GM10266 (cell line): ENCODE results near the gene VEGFC.

Experiments used
- DNase-seq: peaks from one replicate; pipeline ENCODE4 v3.0.0; 2012; ENCODE audit errors: extremely low spot score
- TF ChIP-seq, protein P1 (sequence below): IDR thresholded peaks from 2 replicates; pipeline ENCODE4 v1.5.1; 2012; ENCODE audit warnings: mild to moderate bottlenecking, low read depth; ENCODE audit not compliant: control insufficient read depth, insufficient read depth; ENCODE audit errors: missing control alignments

VEGFC gene

DNA sequence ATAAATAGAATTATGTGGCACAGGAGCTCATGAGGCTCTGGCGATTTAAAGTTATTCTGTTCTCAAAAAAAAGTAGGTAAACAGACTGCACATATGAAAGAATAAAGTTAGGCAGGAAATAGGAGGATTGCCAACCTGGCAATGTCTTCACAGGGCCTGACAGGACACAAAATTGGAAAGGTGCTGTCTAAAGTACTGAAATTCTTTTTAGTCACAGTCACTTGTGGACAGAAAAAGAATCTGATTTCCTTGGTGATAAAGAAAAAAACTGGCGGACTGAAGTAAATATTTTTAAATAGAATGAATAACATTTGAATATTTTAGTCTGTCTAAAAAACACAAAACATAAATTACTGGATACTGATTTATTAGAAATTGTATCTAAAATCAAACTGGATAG, 124.4 kb downstream of the VEGFC start:
- no peak for DNase-seq
- TF ChIP-seq, protein P1, sequence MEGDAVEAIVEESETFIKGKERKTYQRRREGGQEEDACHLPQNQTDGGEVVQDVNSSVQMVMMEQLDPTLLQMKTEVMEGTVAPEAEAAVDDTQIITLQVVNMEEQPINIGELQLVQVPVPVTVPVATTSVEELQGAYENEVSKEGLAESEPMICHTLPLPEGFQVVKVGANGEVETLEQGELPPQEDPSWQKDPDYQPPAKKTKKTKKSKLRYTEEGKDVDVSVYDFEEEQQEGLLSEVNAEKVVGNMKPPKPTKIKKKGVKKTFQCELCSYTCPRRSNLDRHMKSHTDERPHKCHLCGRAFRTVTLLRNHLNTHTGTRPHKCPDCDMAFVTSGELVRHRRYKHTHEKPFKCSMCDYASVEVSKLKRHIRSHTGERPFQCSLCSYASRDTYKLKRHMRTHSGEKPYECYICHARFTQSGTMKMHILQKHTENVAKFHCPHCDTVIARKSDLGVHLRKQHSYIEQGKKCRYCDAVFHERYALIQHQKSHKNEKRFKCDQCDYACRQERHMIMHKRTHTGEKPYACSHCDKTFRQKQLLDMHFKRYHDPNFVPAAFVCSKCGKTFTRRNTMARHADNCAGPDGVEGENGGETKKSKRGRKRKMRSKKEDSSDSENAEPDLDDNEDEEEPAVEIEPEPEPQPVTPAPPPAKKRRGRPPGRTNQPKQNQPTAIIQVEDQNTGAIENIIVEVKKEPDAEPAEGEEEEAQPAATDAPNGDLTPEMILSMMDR, result no peak

DNA sequence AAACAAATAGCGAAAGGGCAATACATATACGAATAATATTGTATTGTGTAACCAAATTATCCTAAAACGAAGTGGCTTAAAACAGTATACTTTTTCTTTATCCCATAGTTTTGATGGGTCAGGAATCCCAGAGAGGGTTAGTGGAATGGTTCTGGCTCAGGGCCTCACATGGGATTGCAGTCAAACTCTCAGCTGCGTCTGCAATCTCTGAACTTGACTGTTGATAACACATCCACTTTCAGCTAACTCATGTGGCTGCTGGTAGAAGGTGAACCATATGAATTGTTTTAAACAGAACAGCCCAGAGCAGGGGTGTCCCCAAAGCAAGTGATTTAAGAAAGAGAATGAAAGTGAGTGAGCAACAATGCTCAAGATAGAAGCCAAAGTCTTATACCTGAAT, 127.8 kb downstream of the VEGFC start:
- TF ChIP-seq, protein P1, result no peak
- DNase-seq, result no peak

DNA sequence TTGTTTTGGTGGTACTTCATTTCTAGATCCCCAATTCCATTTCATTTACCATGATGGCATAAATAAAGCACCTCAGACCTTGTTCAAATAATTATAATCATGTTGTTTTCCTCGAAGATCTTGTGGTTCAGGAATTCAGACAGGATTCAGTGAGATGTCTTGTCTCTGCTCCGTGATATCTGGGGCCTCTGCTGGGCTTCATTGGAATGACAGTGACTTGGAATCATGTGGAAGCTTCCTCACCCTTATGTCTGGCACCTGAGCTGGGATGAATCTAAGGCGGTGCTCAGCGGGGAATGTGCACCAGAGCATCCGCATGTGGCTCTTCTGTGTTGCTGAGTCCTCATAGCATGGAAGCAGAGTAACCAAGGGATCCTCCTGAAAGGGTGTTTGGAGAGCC, 132.2 kb downstream of the VEGFC start:
- TF ChIP-seq, protein P1, result no peak
- no peak for DNase-seq

DNA sequence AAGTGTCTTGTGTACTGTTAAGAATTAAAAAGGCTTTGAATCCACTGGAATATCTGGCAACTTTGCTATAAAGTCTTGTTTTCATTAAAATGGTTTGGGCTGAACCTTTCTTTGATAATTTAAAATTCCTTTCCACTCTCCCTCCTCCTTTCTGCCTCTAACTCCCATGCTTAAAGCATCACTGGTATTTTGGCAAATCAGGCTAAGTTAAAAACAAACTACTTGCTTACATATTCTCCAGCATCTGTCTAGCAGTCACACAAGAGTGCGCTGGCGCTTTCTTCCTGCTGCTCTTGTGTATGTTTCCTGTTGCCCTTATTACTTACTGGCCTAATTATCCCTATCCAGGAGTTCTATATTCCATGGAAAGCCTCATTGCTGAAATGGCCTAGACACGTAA, 136.6 kb downstream of the VEGFC start:
- no peak for DNase-seq
- TF ChIP-seq, protein P1, result no peak

DNA sequence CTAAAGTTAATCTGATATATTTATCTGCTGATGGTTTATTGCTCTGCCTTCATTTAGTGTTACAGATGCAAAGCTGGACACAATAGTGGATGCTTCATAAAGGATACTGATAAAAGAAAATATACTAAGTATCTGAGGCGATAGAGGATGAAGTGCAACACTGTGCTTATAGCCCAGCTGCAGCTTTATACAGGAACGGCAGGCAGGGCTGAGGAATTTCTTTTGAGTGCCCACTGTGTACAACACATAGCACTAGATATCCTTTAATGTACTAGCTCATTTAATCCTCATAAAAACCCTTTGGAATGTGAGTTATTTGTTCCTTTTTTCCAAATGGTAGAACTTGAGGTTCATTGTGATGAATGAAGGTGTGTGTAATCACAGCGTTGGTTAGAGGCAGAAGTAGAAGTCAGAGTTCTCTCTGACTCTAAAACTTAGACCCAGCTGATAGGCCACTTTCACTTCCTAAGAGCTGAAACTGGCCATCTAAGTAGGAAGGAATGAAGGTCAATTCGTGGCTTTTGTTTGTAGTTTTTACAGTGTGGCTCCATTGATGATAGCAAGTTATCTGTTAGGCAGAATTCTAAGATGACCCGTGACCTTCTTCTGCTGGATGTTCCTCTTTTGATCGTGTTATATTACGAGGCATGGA, 138.0 kb downstream of the VEGFC start:
- DNase-seq, result no peak
- TF ChIP-seq, protein P1, result no peak

DNA sequence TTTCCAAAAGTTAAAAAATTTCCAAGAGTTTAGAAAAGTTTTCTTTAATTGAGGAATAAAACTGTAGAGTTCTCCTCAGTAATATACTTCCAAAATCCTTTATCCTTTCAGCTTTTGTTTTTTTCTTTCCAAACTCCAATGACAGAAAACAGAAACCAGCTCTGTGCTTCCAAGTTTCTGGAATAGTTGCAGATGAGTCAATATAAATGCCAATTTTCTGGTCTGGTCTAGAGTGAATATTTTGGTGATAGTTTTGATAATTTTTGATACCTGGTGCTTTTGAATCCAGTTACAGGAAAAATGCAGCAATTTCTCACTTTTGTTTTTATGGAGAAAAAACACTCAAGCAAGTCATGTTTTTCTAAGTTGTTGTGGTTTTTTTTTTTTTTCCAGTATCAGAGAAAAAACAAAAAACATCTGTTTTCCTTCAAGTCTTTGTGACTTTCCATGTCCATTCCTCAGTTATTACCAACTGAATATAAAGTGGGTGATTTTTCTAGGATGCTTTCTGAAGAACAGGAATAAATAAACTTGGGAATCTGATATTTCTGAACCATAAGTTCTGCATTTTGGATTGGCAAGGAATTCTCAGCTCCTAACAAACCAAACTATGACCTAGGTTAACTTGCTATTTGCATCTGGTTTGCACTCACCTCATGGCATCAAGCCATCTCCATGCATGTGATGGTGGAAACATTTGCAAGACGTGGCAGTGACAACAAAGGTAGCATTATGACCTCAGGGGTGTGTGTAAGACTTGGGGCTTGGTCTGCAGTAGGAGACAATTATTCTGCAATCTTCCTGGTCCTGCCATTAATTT, 139.1 kb downstream of the VEGFC start:
- TF ChIP-seq, protein P1, result no peak
- DNase-seq, result no peak

DNA sequence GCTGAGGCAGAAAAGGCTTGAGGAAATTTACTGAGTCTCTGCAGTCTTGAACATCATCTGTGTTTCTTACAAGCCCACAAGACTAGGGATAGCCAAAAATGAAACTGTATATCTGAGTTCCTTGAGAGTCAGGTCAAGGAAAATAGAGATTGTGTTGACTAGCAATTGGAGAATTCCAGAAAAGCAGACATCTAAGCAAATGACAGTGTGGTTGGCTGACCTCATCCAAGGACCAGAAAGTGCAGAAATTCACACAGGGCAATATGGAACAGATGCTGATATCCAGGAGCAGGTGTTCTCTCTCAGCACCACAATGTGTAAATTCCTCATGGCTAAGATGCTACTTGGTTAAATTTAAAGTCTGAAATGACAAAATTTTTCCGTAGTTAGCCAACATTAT, 146.4 kb downstream of the VEGFC start:
- no peak for DNase-seq
- TF ChIP-seq, protein P1, result no peak
